ENCODE results near the gene FMO3. TPM values are rescaled to one million over a fixed set of nuclear protein-coding genes. Genes with fewer than 3 reads are reported as not detected.

The FMO3 gene
- total RNA-seq = 19.3 and 76.3 TPM in 2 replicates
- polyA plus RNA-seq = 23.3 and 148 TPM in 2 replicates
- 13.5 and 89.2 TPM in 2 replicates for polyA plus RNA-seq (2012)
- 5.7 and 14.8 TPM in 2 replicates for polyA minus RNA-seq (ENCODE audit: low replicate concordance)

- H3K4me2 ChIP-seq (ENCODE audit: extremely low read depth, insufficient read depth, low read length) = no peak within 1 kb of the TSS
Observed at GRCh38 chr1:171090604-171091003, at the start of gene FMO3. Gene FMO3, plus strand, starts transcription at chr1:171090905. Its CDS starts 1,754 bp downstream, at chr1:171092659.

GRCh38 chr1:171048014-171048413, 42.7 kb upstream of the FMO3 start:
- Histone ChIP-seq H3K27me3 (ENCODE audit: control insufficient read depth, insufficient read depth, low read length) (no peaks in the 10 kb centered on the region), H4K20me1 (ENCODE audit: control insufficient read depth, extremely low read depth, insufficient read depth, low read length) (no peaks in the 10 kb centered on the region), H3K4me1 (ENCODE audit: control insufficient read depth, extremely low read depth, insufficient read depth, low read length) (no peaks in the 10 kb centered on the region), H3K9ac (ENCODE audit: insufficient read depth, low read length) (no peak overlapping the region), H3K4me3 (replicated peaks in 1 of 4; ENCODE audit: control extremely low read depth in 1 of 4, insufficient read depth in 1 of 4, low read depth in 3 of 4, low read length in 4 of 4) (no peak overlapping the region), H2AFZ (ENCODE audit: low read length) (no peak overlapping the region), H3K27ac (ENCODE audit: insufficient read depth, low read length) (no peak overlapping the region), H3K36me3 (ENCODE audit: control insufficient read depth, insufficient read depth, low read length) (no peaks in the 10 kb centered on the region), H3K9me3 (ENCODE audit: control insufficient read depth, insufficient read depth, low read depth, low read length) (no peaks in the 10 kb centered on the region), H3K79me2 (ENCODE audit: control insufficient read depth, insufficient read depth, low read length) (no peaks in the 10 kb centered on the region), H3K4me2 (ENCODE audit: extremely low read depth, insufficient read depth, low read length) (no peak overlapping the region)
- no peak for DNase-seq (ENCODE audit: low read depth in 2 of 2)
- no peak for TF ChIP-seq CTCF (conservative IDR thresholded peaks at IDR 0.05 in 1 of 2, IDR thresholded peaks at IDR 0.05 in 1 of 2; ENCODE audit: low read depth in 1 of 2, low read length in 2 of 2)
- TF ChIP-seq EZH2 (IDR thresholded peaks at IDR 0.05; ENCODE audit: low read length, missing control alignments) = no peak

More at GRCh38 chr1:171090604-171091003, at the start of gene FMO3:
- Histone ChIP-seq H3K27ac (ENCODE audit: insufficient read depth, low read length) (no peak within 1 kb of the TSS), H3K36me3 (ENCODE audit: control insufficient read depth, insufficient read depth, low read length) (no peaks in the 10 kb centered on the region), H3K4me1 (ENCODE audit: control insufficient read depth, extremely low read depth, insufficient read depth, low read length) (no peaks in the 10 kb centered on the region), H3K27me3 (ENCODE audit: control insufficient read depth, insufficient read depth, low read length) (no peaks in the 10 kb centered on the region), H3K4me3 (replicated peaks in 1 of 4; ENCODE audit: control extremely low read depth in 1 of 4, insufficient read depth in 1 of 4, low read depth in 3 of 4, low read length in 4 of 4) (peak within 1 kb of the TSS in 2 of 4 experiments; percentile 8 to 50), H4K20me1 (ENCODE audit: control insufficient read depth, extremely low read depth, insufficient read depth, low read length) (no peaks in the 10 kb centered on the region), H3K9ac (ENCODE audit: insufficient read depth, low read length) (no peak within 1 kb of the TSS), H2AFZ (ENCODE audit: low read length) (peak within 1 kb of the TSS; percentile 5), H3K9me3 (ENCODE audit: control insufficient read depth, insufficient read depth, low read depth, low read length) (no peaks in the 10 kb centered on the region), H3K79me2 (ENCODE audit: control insufficient read depth, insufficient read depth, low read length) (no peaks in the 10 kb centered on the region)
- DNase-seq (ENCODE audit: low read depth in 2 of 2) = no peak
- TF ChIP-seq EZH2 (IDR thresholded peaks at IDR 0.05; ENCODE audit: low read length, missing control alignments) (no peak), CTCF (conservative IDR thresholded peaks at IDR 0.05 in 1 of 2, IDR thresholded peaks at IDR 0.05 in 1 of 2; ENCODE audit: low read depth in 1 of 2, low read length in 2 of 2) (no peak)

GRCh38 chr1:171052977-171053376, 37.7 kb upstream of the FMO3 start:
- Histone ChIP-seq H3K4me2 (ENCODE audit: extremely low read depth, insufficient read depth, low read length) (no peak overlapping the region), H3K4me1 (ENCODE audit: control insufficient read depth, extremely low read depth, insufficient read depth, low read length) (no peaks in the 10 kb centered on the region), H4K20me1 (ENCODE audit: control insufficient read depth, extremely low read depth, insufficient read depth, low read length) (no peaks in the 10 kb centered on the region), H3K27me3 (ENCODE audit: control insufficient read depth, insufficient read depth, low read length) (no peaks in the 10 kb centered on the region), H3K4me3 (replicated peaks in 1 of 4; ENCODE audit: control extremely low read depth in 1 of 4, insufficient read depth in 1 of 4, low read depth in 3 of 4, low read length in 4 of 4) (no peak overlapping the region), H3K9ac (ENCODE audit: insufficient read depth, low read length) (no peak overlapping the region), H3K9me3 (ENCODE audit: control insufficient read depth, insufficient read depth, low read depth, low read length) (no peaks in the 10 kb centered on the region), H2AFZ (ENCODE audit: low read length) (no peak overlapping the region), H3K79me2 (ENCODE audit: control insufficient read depth, insufficient read depth, low read length) (no peaks in the 10 kb centered on the region), H3K27ac (ENCODE audit: insufficient read depth, low read length) (no peak overlapping the region), H3K36me3 (ENCODE audit: control insufficient read depth, insufficient read depth, low read length) (no peaks in the 10 kb centered on the region)
- DNase-seq (ENCODE audit: low read depth in 2 of 2) = no peak
- TF ChIP-seq EZH2 (IDR thresholded peaks at IDR 0.05; ENCODE audit: low read length, missing control alignments) (no peak), CTCF (conservative IDR thresholded peaks at IDR 0.05 in 1 of 2, IDR thresholded peaks at IDR 0.05 in 1 of 2; ENCODE audit: low read depth in 1 of 2, low read length in 2 of 2) (no peak)
